Adipocyte (in vitro differentiated cells): Measurements from ENCODE around the gene ADAMTS17.
"Not testable (repeated sequence)": the region's sequence is repeated elsewhere in the genome, so short reads cannot be mapped to it uniquely, and the experiment has no call there.

Experiments used
- DNase-seq: peaks from one replicate; pipeline ENCODE4 v3.0.0-alpha.2; 2015; ENCODE audit warnings: low read depth
- H3K27me3 ChIP-seq: replicated peaks from 2 replicates; pipeline ENCODE4 v1.7.0; 2013; ENCODE audit warnings: mild to moderate bottlenecking, low read length, moderate library complexity; ENCODE audit not compliant: control insufficient read depth, insufficient read depth
- H3K36me3 ChIP-seq: 2 replicates; pipeline ENCODE4 v1.7.0; 2013; ENCODE audit warnings: low read length, mild to moderate bottlenecking, moderate library complexity; ENCODE audit not compliant: control insufficient read depth, insufficient read depth, severe bottlenecking
- H3K4me1 ChIP-seq: 2 replicates; pipeline ENCODE4 v1.7.0; 2013; ENCODE audit warnings: mild to moderate bottlenecking, low read length, moderate library complexity; ENCODE audit not compliant: control insufficient read depth, insufficient read depth
- H3K4me3 ChIP-seq: 2 replicates; pipeline ENCODE4 v1.7.0; 2013; ENCODE audit warnings: mild to moderate bottlenecking, low read length, moderate library complexity
- H3K9ac ChIP-seq: 2 replicates; pipeline ENCODE4 v1.7.0; 2013; ENCODE audit warnings: mild to moderate bottlenecking, low read length, moderate library complexity
- H3K9me3 ChIP-seq: 2 replicates; pipeline ENCODE4 v1.7.0; 2013; ENCODE audit warnings: mild to moderate bottlenecking, low read length, moderate library complexity; ENCODE audit not compliant: control insufficient read depth

The ADAMTS17 gene

DNA sequence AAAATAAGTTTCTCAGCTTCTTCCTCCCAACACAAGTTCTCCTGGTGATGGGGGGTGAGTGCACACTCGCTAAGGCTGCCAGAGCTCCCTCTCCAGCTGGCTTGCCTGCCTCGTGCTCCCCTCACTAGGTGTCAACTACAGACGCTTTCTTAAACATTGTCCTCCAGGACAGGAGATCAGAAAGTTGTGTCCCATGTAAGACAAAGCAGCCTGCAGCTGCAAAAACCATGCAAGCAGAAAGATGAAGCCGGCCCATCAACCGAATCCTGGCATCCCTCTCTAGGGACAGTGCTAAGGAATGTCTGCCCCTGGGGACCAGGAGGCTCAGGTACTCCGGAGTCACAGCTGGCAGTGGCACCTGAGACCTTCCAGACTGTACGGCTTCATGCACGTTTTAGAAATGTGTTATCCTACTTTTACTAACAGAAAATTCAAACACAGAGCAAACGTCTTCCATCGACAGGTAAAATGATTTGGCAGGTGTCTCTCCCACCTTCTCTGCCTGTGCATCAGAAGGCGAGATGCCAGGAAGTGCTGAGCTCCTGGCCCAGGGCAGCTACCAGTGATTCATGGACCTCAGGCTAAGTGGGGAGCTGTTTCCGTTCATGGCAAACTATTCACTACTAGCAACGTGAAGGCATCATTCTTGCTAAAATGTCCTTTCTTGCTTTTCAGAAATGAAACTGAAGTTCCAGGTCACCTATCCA lies 246.1 kb downstream of the ADAMTS17 start:
- DNase-seq: no peak
- Histone ChIP-seq H3K4me1 (no peaks in the 10 kb centered on the region), H3K27me3 (peaks cover 13% of the 10 kb centered on the region), H3K9me3 (peaks cover 4% of the 10 kb centered on the region), H3K36me3 (no peaks in the 10 kb centered on the region), H3K9ac (no peak overlapping the region), H3K4me3 (no peak overlapping the region)

DNA sequence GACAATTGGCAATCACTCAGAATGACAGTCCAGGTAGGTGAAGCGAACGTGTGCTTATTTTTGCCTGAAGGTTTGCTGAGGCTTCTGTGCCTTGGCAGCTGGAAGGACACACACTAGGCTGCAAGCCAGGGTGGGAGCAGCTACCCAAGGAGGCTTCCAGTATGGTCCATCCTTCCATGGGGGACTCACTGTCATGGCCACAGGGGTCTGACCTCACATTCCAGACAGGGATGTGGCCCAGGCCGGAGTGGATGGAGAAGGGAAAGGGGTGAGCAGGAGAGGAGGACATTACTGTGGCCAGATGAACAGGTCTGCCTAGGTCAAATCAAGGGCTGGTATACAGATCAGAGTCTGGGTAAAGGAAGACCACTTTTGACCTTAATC lies 247.7 kb downstream of the ADAMTS17 start:
- no peak overlapping the region for H3K9ac ChIP-seq
- no peaks in the 10 kb centered on the region for H3K36me3 ChIP-seq
- H3K4me1 ChIP-seq: no peaks in the 10 kb centered on the region
- peaks cover 5% of the 10 kb centered on the region for H3K27me3 ChIP-seq
- DNase-seq: no peak
- no peak overlapping the region for H3K4me3 ChIP-seq
- H3K9me3 ChIP-seq: no peaks in the 10 kb centered on the region

DNA sequence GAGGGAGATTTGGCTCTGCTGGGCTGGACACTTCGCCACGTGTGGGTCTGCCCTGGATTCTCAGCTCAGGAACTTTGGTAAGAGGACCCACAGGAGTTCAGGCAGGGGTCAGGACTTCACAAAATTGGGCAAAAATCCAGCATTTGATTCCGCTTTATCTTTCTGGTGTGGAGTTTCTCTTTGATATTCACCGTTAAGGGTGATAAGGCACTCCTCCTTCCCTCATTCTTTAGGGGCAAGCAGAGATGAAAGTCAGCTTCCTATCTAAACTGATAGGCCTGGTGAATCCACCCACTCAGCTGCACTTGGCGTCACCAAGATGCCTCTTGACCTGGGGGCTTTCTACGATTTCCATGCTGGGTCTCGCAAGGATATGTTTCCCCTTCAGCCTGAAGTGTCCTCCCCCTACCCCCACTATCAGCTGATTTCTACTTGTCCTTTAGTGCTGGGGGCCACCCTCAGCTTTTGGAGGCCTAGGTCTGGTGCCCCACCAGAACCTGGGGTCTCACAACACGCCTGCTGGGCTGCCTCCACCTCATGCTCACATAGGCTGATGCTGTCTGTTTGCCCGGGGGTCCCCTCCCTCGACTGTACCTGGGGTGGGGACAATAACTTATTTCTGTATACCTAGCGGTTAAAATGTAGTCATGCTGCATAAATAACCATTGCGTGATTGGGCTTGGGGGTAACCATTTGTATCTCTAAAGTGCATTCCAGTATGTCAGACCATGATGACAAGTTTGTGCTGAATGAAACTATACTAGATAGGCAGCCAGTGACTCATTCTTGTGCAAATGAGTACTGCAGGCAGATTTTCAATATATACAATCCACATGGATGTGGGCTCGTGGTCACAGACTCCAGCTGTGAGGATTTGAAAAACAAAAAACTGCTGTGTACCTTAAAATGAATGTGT lies 248.3 kb downstream of the ADAMTS17 start:
- Histone ChIP-seq H3K9me3 (no peaks in the 10 kb centered on the region), H3K4me1 (no peaks in the 10 kb centered on the region), H3K9ac (no peak overlapping the region), H3K27me3 (no peaks in the 10 kb centered on the region), H3K4me3 (no peak overlapping the region), H3K36me3 (no peaks in the 10 kb centered on the region)
- DNase-seq: no peak

GRCh38 chr15:100092034-100092433 lies 249.7 kb downstream of the ADAMTS17 start:
- no peak for DNase-seq
- Histone ChIP-seq H3K27me3 (no peaks in the 10 kb centered on the region), H3K36me3 (no peaks in the 10 kb centered on the region), H3K4me1 (no peaks in the 10 kb centered on the region), H3K9me3 (no peaks in the 10 kb centered on the region), H3K9ac (no peak overlapping the region), H3K4me3 (no peak overlapping the region)

DNA sequence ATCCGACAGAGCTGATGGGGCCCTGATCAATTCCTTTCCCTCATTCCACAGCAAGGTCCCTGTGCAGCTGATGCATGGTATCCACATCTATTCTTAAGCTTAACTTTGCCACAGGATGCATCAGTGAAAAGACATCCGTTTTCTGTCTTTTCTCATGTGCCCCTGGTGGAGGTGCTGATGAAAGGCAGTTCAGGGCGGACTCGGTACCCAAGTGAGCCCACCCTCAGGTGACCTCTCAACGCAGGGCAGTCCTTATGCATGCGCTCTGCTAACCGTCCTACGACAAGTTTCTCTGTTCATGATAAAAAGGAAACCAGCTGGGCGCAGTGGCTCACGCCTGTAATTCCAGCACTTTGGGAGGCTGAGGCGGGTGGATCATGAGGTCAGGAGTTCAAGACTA lies 251.4 kb downstream of the ADAMTS17 start:
- DNase-seq: no peak
- no peaks in the 10 kb centered on the region for H3K4me1 ChIP-seq
- no peak overlapping the region for H3K4me3 ChIP-seq
- H3K36me3 ChIP-seq: no peaks in the 10 kb centered on the region
- H3K27me3 ChIP-seq: no peaks in the 10 kb centered on the region
- no peak overlapping the region for H3K9ac ChIP-seq
- no peaks in the 10 kb centered on the region for H3K9me3 ChIP-seq

DNA sequence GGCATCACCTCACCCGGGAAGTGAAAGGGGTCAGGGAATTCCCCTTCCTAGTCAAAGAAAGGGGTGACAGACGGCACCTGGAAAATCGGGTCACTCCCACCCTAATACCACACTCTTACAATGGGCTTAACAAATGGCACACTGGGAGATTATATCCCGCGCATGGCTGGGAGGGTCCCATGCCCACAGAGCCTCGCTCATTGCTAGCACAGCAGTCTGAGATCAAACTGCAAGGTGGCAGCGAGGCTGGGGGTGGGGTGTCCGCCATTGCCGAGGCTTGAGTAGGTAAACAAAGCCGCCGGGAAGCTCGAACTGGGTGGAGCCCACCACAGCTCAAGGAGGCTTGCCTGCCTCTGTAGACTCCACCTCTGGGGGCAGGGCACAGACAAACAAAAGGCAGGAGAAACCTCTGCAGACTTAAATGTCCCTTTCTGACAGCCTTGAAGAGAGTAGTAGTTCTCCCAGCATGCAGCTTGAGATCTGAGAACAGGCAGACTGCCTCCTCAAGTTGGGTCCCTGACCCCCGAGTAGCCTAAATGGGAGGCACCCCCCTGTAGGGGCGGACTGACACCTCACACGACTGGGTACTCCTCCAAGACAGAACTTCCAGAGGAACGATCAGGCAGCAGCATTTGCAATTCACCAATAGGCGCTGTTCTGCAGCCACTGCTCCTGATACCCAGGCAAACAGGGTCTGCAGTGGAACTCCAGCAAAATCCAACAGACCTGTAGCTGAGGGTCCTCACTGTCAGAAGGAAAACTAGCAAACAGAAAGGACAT lies 257.5 kb downstream of the ADAMTS17 start:
- not testable (repeated sequence) for H3K9me3 ChIP-seq, H3K27me3 ChIP-seq, H3K4me1 ChIP-seq, DNase-seq, H3K9ac ChIP-seq, H3K36me3 ChIP-seq, H3K4me3 ChIP-seq

- Histone ChIP-seq H3K27me3 (no peaks in the 10 kb centered on the region), H3K36me3 (no peaks in the 10 kb centered on the region), H3K4me3 (no peak overlapping the region), H3K4me1 (no peaks in the 10 kb centered on the region), H3K9me3 (no peaks in the 10 kb centered on the region), H3K9ac (no peak overlapping the region)
- DNase-seq: no peak
Observed at GRCh38 chr15:100083572-100083971, 258.2 kb downstream of the ADAMTS17 start.

GRCh38 chr15:100082761-100083402 lies 258.9 kb downstream of the ADAMTS17 start:
- no peak for DNase-seq
- Histone ChIP-seq H3K4me1 (no peaks in the 10 kb centered on the region), H3K9me3 (no peaks in the 10 kb centered on the region), H3K36me3 (no peaks in the 10 kb centered on the region), H3K9ac (no peak overlapping the region), H3K4me3 (no peak overlapping the region), H3K27me3 (no peaks in the 10 kb centered on the region)

DNA sequence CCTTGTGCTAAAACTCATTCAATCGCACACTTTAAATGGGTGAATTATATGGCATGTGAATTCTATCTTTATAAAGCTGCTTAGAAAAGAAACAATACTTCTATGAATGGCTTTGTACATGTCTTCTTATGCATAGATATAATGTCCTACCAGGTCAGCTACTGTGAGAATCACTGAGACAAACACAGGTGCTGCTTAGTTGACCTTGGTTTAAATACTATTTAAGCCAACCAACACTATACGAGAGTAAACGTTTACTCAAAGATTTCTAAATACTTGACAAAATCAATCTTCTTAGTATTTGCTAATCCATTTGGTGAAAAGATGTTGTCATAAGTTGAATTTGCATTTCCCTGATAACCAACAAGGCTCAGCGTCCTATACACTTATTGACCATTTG lies 260.3 kb downstream of the ADAMTS17 start:
- DNase-seq: no peak
- H3K27me3 ChIP-seq: no peaks in the 10 kb centered on the region

GRCh38 chr15:100078511-100079220 lies 263.1 kb downstream of the ADAMTS17 start:
- Histone ChIP-seq H3K9ac (no peak overlapping the region), H3K36me3 (no peaks in the 10 kb centered on the region), H3K27me3 (no peaks in the 10 kb centered on the region), H3K9me3 (no peaks in the 10 kb centered on the region), H3K4me3 (no peak overlapping the region), H3K4me1 (no peaks in the 10 kb centered on the region)
- DNase-seq: no peak

More for the DNA sequence above, 260.3 kb downstream of the ADAMTS17 start:
- Histone ChIP-seq H3K4me1 (no peaks in the 10 kb centered on the region), H3K4me3 (no peak overlapping the region), H3K36me3 (no peaks in the 10 kb centered on the region), H3K9me3 (no peaks in the 10 kb centered on the region), H3K9ac (no peak overlapping the region)
